OCI-LY1 (cell line): ENCODE results near the gene OR10V1.

Experiments used
- H2AFZ ChIP-seq: fragments of 200-600 bp; sonication (generic), shearing (Covaris generic); 2 replicates; pipeline ENCODE4 v1.6.0; 2014; ENCODE audit warnings: antibody characterized with exemption, mild to moderate bottlenecking, low read length
- H3F3A ChIP-seq: fragments of 200-600 bp; sonication (generic), shearing (Covaris generic); 2 replicates; pipeline ENCODE4 v1.6.0; 2014; ENCODE audit warnings: mild to moderate bottlenecking, antibody characterized with exemption, low read length, moderate library complexity; ENCODE audit not compliant: insufficient read depth
- H3K27ac ChIP-seq: fragments of 200-600 bp; sonication (generic); 2 replicates; pipeline ENCODE4 v1.5.1; 2014; ENCODE audit warnings: low read length, mixed run types, mild to moderate bottlenecking, low read depth; ENCODE audit not compliant: poor library complexity, severe bottlenecking
- H3K27me3 ChIP-seq: fragments of 200-600 bp; sonication (generic); 2 replicates; pipeline ENCODE4 v1.6.0; 2014; ENCODE audit warnings: antibody characterized with exemption, mild to moderate bottlenecking, low read length, moderate library complexity; ENCODE audit not compliant: insufficient read depth
- H3K36me3 ChIP-seq: fragments of 200-600 bp; sonication (generic); 2 replicates; pipeline ENCODE4 v1.6.1; 2014; ENCODE audit warnings: mild to moderate bottlenecking, antibody characterized with exemption, low read length, moderate library complexity, mixed read lengths; ENCODE audit not compliant: insufficient read depth
- H3K4me1 ChIP-seq: fragments of 200-600 bp; sonication (generic); 2 replicates; pipeline ENCODE4 v1.5.1; 2014; ENCODE audit warnings: mild to moderate bottlenecking, low read length, moderate library complexity; ENCODE audit not compliant: insufficient read depth, severe bottlenecking
- H3K4me2 ChIP-seq: fragments of 200-600 bp; sonication (generic), shearing (Covaris generic); 2 replicates; pipeline ENCODE4 v1.6.1; 2014; ENCODE audit warnings: low read length
- H3K4me3 ChIP-seq: fragments of 200-600 bp; sonication (generic); 2 replicates; pipeline ENCODE4 v1.5.1; 2014; ENCODE audit warnings: low read length, low read depth, mild to moderate bottlenecking, mixed read lengths; ENCODE audit not compliant: poor library complexity, severe bottlenecking
- H3K79me2 ChIP-seq: fragments of 200-600 bp; shearing (Covaris generic); 2 replicates; pipeline ENCODE4 v1.6.1; 2016; ENCODE audit warnings: mixed run types, low read length, mixed read lengths; ENCODE audit not compliant: insufficient read depth
- H3K9ac ChIP-seq: fragments of 200-600 bp; sonication (generic), shearing (Covaris generic); 2 replicates; pipeline ENCODE4 v1.6.1; 2014; ENCODE audit warnings: mild to moderate bottlenecking, low read length, mixed read lengths
- H3K9me2 ChIP-seq: fragments of 200-600 bp; sonication (generic), shearing (Covaris generic); 2 replicates; pipeline ENCODE4 v1.6.1; 2014; ENCODE audit warnings: low read depth, mild to moderate bottlenecking, low read length, mixed read lengths
- H3K9me3 ChIP-seq: fragments of 200-600 bp; shearing (Covaris generic); 2 replicates; pipeline ENCODE4 v1.6.1; 2014; ENCODE audit warnings: low read length, mixed read lengths
- H4K20me1 ChIP-seq: fragments of 200-600 bp; sonication (generic), shearing (Covaris generic); 2 replicates; pipeline ENCODE4 v1.6.0; 2016; ENCODE audit warnings: mild to moderate bottlenecking, low read length; ENCODE audit not compliant: insufficient read depth
- EZH2 ChIP-seq: fragments of 200-600 bp; sonication (generic), shearing (Covaris generic); IDR thresholded peaks from 2 replicates; pipeline ENCODE4 v1.8.0; 2017; ENCODE audit warnings: borderline replicate concordance, mixed run types, mild to moderate bottlenecking, antibody characterized with exemption, low read length, moderate library complexity, mixed read lengths
- TF ChIP-seq, protein P1 (sequence below): fragments of 200-600 bp; sonication (generic), shearing (Covaris generic); IDR thresholded peaks from 2 replicates; pipeline ENCODE4 v1.5.1; 2017; ENCODE audit warnings: mild to moderate bottlenecking, antibody characterized with exemption, low read length, moderate library complexity, mixed read lengths

The OR10V1 gene

DNA sequence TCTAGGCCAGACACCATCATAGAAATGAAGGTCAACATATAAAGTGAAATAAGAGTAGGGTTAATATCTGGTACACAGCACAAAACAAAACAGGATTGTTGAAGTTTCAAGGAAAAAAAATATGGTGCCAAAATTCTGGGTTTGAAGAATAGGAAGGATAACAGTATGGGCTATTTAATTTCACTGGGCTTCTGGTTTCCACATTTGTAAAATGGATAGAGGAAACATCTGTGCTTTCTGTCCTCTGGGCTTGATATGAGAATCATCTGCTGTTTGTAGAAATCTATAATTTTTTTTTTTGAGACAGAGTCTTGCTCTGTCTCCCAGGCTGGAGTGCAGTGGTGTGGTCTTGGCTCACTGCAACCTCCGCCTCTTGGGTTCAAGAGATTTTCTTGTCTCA, 13.8 kb upstream of the OR10V1 start:
- no peaks in the 10 kb centered on the region for H3K4me1 ChIP-seq
- no peaks in the 10 kb centered on the region for H3K9me2 ChIP-seq
- no peaks in the 10 kb centered on the region for H4K20me1 ChIP-seq
- no peak overlapping the region for H3K9ac ChIP-seq
- H3K4me2 ChIP-seq: no peak overlapping the region
- H3K9me3 ChIP-seq: no peaks in the 10 kb centered on the region
- H3K27ac ChIP-seq: no peak overlapping the region
- no peak overlapping the region for H2AFZ ChIP-seq
- TF ChIP-seq EZH2: no peak
- H3K79me2 ChIP-seq: no peaks in the 10 kb centered on the region
- H3K36me3 ChIP-seq: no peaks in the 10 kb centered on the region
- H3K4me3 ChIP-seq: no peak overlapping the region
- no peaks in the 10 kb centered on the region for H3F3A ChIP-seq
- no peaks in the 10 kb centered on the region for H3K27me3 ChIP-seq

DNA sequence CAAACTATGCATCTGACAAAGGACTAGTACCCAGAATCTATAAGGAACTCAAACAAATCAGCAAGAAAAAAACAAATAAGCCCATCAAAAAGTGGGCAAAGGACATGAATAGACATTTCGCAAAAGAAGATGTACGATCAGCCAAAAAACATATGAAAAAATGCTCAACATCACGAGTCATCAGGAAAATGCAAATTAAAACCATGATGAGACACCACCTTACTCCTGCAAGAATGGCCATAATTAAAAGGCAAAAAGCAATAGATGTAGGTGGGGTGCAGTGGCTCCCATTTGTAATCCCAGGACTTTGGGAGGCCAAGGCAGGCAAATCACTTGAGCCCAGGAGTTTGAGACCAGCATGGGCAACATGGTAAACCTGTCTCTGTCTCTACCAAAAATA, 10.4 kb upstream of the OR10V1 start:
- no peak for TF ChIP-seq EZH2
- TF ChIP-seq, protein P1, sequence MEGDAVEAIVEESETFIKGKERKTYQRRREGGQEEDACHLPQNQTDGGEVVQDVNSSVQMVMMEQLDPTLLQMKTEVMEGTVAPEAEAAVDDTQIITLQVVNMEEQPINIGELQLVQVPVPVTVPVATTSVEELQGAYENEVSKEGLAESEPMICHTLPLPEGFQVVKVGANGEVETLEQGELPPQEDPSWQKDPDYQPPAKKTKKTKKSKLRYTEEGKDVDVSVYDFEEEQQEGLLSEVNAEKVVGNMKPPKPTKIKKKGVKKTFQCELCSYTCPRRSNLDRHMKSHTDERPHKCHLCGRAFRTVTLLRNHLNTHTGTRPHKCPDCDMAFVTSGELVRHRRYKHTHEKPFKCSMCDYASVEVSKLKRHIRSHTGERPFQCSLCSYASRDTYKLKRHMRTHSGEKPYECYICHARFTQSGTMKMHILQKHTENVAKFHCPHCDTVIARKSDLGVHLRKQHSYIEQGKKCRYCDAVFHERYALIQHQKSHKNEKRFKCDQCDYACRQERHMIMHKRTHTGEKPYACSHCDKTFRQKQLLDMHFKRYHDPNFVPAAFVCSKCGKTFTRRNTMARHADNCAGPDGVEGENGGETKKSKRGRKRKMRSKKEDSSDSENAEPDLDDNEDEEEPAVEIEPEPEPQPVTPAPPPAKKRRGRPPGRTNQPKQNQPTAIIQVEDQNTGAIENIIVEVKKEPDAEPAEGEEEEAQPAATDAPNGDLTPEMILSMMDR: no peak
- H3K9me2 ChIP-seq: no peaks in the 10 kb centered on the region
- no peaks in the 10 kb centered on the region for H3K79me2 ChIP-seq
- no peaks in the 10 kb centered on the region for H3K9me3 ChIP-seq
- no peak overlapping the region for H3K4me2 ChIP-seq
- H3K4me3 ChIP-seq: no peak overlapping the region
- H2AFZ ChIP-seq: no peak overlapping the region
- no peaks in the 10 kb centered on the region for H3K36me3 ChIP-seq
- no peaks in the 10 kb centered on the region for H4K20me1 ChIP-seq
- H3K27ac ChIP-seq: no peak overlapping the region
- no peaks in the 10 kb centered on the region for H3F3A ChIP-seq
- H3K9ac ChIP-seq: no peak overlapping the region
- no peaks in the 10 kb centered on the region for H3K27me3 ChIP-seq
- no peaks in the 10 kb centered on the region for H3K4me1 ChIP-seq

DNA sequence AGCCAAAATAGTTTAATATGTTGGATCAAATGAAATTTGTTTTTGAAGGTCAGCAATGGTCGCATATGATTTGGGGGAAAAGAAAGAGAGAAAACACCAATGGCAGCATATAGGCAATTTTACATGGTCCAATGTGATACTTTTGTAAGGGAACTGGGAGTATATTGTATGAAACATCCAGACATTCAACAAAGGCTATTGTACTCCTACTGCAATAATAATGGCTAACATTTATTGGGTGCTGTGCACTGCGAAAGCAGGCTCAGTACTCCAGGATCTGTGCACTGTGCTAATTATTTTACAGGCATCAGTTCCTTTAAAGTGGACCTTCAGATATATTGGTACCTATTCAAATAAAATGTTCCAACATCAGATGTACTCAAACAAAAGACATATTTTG, 5.9 kb upstream of the OR10V1 start:
- Histone ChIP-seq H3K27ac (no peak overlapping the region), H3K4me3 (no peak overlapping the region), H3K9me3 (no peaks in the 10 kb centered on the region), H3K4me1 (no peaks in the 10 kb centered on the region), H3K9ac (no peak overlapping the region), H3K27me3 (no peaks in the 10 kb centered on the region), H2AFZ (no peak overlapping the region), H3K79me2 (no peaks in the 10 kb centered on the region), H3F3A (no peaks in the 10 kb centered on the region), H3K9me2 (no peaks in the 10 kb centered on the region), H3K36me3 (no peaks in the 10 kb centered on the region), H4K20me1 (no peaks in the 10 kb centered on the region), H3K4me2 (no peak overlapping the region)
- TF ChIP-seq EZH2: no peak
- TF ChIP-seq, protein P1: no peak

DNA sequence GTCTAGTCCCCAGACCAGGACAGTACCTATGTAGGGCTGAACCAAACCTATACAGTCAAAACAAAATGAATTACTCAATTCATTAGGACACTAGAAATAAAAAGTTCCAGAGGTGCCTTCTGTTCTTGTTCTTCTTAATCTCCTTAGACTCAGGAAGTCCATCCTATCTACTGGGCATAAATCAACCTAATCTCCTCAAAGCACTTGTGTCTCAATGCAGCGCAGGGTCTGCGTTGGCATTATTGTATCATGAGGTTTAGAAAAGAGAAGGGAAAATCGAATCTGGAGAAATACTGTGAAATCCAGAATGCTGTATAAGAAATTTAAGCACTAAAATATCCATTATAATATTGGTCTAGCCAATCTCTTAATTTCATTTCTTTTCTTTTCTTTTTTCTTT, 2.4 kb upstream of the OR10V1 start:
- Histone ChIP-seq H3K27ac (no peak overlapping the region), H3K9me3 (no peaks in the 10 kb centered on the region), H3K27me3 (no peaks in the 10 kb centered on the region), H3K9ac (no peak overlapping the region), H3K79me2 (no peaks in the 10 kb centered on the region), H3F3A (no peaks in the 10 kb centered on the region), H3K4me1 (no peaks in the 10 kb centered on the region), H3K36me3 (no peaks in the 10 kb centered on the region), H3K9me2 (no peaks in the 10 kb centered on the region), H4K20me1 (no peaks in the 10 kb centered on the region), H3K4me2 (no peak overlapping the region), H2AFZ (no peak overlapping the region), H3K4me3 (no peak overlapping the region)
- no peak for TF ChIP-seq EZH2
